ENCODE results near the gene MRPL47. TPM values are rescaled to one million over a fixed set of nuclear protein-coding genes. Genes with fewer than 3 reads are reported as not detected.

MRPL47 gene
- 22.2 and 34.7 TPM in 2 replicates for total RNA-seq

GRCh38 chr3:179604321-179605078 lies at the start of gene MRPL47, which contains the start of gene NDUFB5:
Gene MRPL47 (minus strand): TSS chr3:179604638. CDS start chr3:179604624, 14 bp downstream.
Gene NDUFB5 (plus strand): TSS chr3:179604794. CDS start chr3:179604816, 22 bp downstream.

GRCh38 chr3:179652447-179653095 lies 48.1 kb upstream of the MRPL47 start, which contains the start of gene USP13:
Gene USP13 (plus strand): TSS chr3:179653040. CDS start chr3:179653226, 186 bp downstream.

GRCh38 chr3:179562591-179563270 lies 41.7 kb downstream of the MRPL47 start, which contains the start of gene ACTL6A:
Gene ACTL6A (plus strand): TSS chr3:179562926. CDS start chr3:179563093, 167 bp downstream.

Other genes with a start within 250 kb of the MRPL47 start
- 23.5 and 38.5 TPM in 2 replicates for gene GNB4, start 153.2 kb downstream of the MRPL47 start, total RNA-seq
- gene ACTL6A, start 41.7 kb downstream of the MRPL47 start, total RNA-seq, result 25.4 and 59.0 TPM in 2 replicates
- 48.0 and 54.3 TPM in 2 replicates for gene NDUFB5, start 156 bp upstream of the MRPL47 start, total RNA-seq
- 6.5 and 13.0 TPM in 2 replicates for gene USP13, start 48.4 kb upstream of the MRPL47 start, total RNA-seq

Measured in mesangial cell (primary cell).